Large intestine (tissue), 3 donors: ENCODE data around the gene PSMD12. TPM values are rescaled to one million over a fixed set of nuclear protein-coding genes. Genes with fewer than 3 reads are reported as not detected.
A peak's percentile ranks its signal among the peaks of the same experiment; 100 is the strongest.
"Not testable (repeated sequence)": the region's sequence is repeated elsewhere in the genome, so short reads cannot be mapped to it uniquely, and the experiment has no call there.

Source experiments
- DNase-seq, 2 donors: peaks; one replicate each; pipeline versions ENCODE4 v3.0.0 to v3.0.0-alpha.2; 2013
- H3K27ac ChIP-seq: one replicate; pipeline ENCODE4 v1.5.1; 2013; ENCODE audit warnings: low read length
- H3K27me3 ChIP-seq: 2 replicates; pipeline ENCODE4 v1.6.1; 2013; ENCODE audit warnings: low read length; ENCODE audit not compliant: control insufficient read depth, insufficient read depth
- H3K36me3 ChIP-seq: 2 replicates; pipeline ENCODE4 v1.6.1; 2013; ENCODE audit warnings: low read length; ENCODE audit not compliant: control insufficient read depth, insufficient read depth
- H3K4me1 ChIP-seq: one replicate; pipeline ENCODE4 v1.6.1; 2013; ENCODE audit warnings: low read length; ENCODE audit not compliant: control insufficient read depth, insufficient read depth
- H3K4me3 ChIP-seq: one replicate; pipeline ENCODE4 v1.5.1; 2013; ENCODE audit warnings: low read length
- H3K9me3 ChIP-seq: one replicate; pipeline ENCODE4 v1.6.1; 2013; ENCODE audit warnings: mild to moderate bottlenecking, low read depth, low read length, moderate library complexity; ENCODE audit not compliant: control insufficient read depth
- WGBS: methylation state at CpG from one replicate; pipeline ENCODE4 v1.1.5; 2013; ENCODE audit warnings: low lambda C conversion rate; ENCODE audit not compliant: insufficient coverage; 5-methylcytosine and 5-hydroxymethylcytosine counted together
- polyA plus RNA-seq: library from polyadenylated mRNA; unstranded; fragments of 120-200 nt; gene quantifications from one replicate; pipeline ENCODE4 v1.2.1, GENCODE V29; 2013

PSMD12 gene
- polyA plus RNA-seq, 1 donor = 34.1 TPM

GRCh38 chr17:67315865-67316264 is 50.5 kb downstream of the PSMD12 start:
- Histone ChIP-seq H3K36me3 (no peaks in the 10 kb centered on the region), H3K4me1 (no peaks in the 10 kb centered on the region), H3K4me3 (no peak overlapping the region), H3K27ac (no peak overlapping the region), H3K27me3 (no peaks in the 10 kb centered on the region), H3K9me3 (no peaks in the 10 kb centered on the region)
- DNase-seq = no peak

- Histone ChIP-seq H3K4me3 (no peak overlapping the region), H3K27me3 (no peaks in the 10 kb centered on the region), H3K27ac (no peak overlapping the region), H3K4me1 (no peaks in the 10 kb centered on the region), H3K9me3 (no peaks in the 10 kb centered on the region), H3K36me3 (no peaks in the 10 kb centered on the region)
- WGBS = 78% methylated on average over 1 of the region's 6 CpGs
- no peak for DNase-seq
Measured at GRCh38 chr17:67312265-67312664, 54.1 kb downstream of the PSMD12 start.

GRCh38 chr17:67311575-67311974 is 54.8 kb downstream of the PSMD12 start:
- no peak overlapping the region for H3K27ac ChIP-seq
- 50% methylated on average over 2 of the region's 4 CpGs for WGBS

GRCh38 chr17:67310406-67310805 is 56.0 kb downstream of the PSMD12 start:
- Histone ChIP-seq H3K36me3 (no peaks in the 10 kb centered on the region), H3K27me3 (no peaks in the 10 kb centered on the region), H3K4me3 (no peak overlapping the region), H3K9me3 (no peaks in the 10 kb centered on the region), H3K27ac (no peak overlapping the region), H3K4me1 (no peaks in the 10 kb centered on the region)
- DNase-seq = no peak
- WGBS = no CpG with 5 or more reads among the region's 10 CpGs

More at GRCh38 chr17:67311575-67311974, 54.8 kb downstream of the PSMD12 start:
- Histone ChIP-seq H3K36me3 (no peaks in the 10 kb centered on the region), H3K27me3 (no peaks in the 10 kb centered on the region), H3K4me1 (no peaks in the 10 kb centered on the region), H3K9me3 (no peaks in the 10 kb centered on the region), H3K4me3 (no peak overlapping the region)
- no peak for DNase-seq

GRCh38 chr17:67305446-67306235 is 60.7 kb downstream of the PSMD12 start:
- H3K4me1 ChIP-seq, H3K9me3 ChIP-seq, H3K36me3 ChIP-seq, H3K27me3 ChIP-seq, H3K4me3 ChIP-seq, H3K27ac ChIP-seq: not testable (repeated sequence)
- WGBS = 20% methylated on average over 2 of the region's 10 CpGs
- DNase-seq = peak in 1 of 2 donors; percentile 27

DNA sequence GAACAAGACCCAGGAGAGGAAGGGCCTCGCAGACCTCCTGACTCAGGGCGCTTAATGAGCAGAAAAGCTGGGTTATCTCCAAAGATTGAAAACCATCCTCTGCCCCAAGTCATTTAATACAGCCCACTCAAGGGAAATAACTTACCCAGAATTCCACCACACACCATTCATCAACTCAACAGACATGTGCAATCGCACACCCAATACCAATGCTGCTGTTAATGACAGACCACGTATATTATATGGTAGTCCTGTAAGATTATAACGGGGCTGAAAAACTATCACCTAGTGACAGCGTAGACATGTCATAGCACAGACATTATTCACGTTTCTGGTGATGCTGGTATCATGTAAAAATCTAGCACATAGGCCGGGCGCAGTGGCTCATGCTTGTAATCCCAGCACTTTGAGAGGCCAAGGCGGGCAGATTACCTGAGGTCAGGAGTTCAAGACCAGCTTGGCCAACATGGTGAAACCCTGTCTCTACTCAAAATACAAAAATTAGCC is 68.9 kb downstream of the PSMD12 start:
- no peaks in the 10 kb centered on the region for H3K4me1 ChIP-seq
- H3K9me3 ChIP-seq = no peaks in the 10 kb centered on the region
- WGBS = no CpG with 5 or more reads among the region's 10 CpGs

DNA sequence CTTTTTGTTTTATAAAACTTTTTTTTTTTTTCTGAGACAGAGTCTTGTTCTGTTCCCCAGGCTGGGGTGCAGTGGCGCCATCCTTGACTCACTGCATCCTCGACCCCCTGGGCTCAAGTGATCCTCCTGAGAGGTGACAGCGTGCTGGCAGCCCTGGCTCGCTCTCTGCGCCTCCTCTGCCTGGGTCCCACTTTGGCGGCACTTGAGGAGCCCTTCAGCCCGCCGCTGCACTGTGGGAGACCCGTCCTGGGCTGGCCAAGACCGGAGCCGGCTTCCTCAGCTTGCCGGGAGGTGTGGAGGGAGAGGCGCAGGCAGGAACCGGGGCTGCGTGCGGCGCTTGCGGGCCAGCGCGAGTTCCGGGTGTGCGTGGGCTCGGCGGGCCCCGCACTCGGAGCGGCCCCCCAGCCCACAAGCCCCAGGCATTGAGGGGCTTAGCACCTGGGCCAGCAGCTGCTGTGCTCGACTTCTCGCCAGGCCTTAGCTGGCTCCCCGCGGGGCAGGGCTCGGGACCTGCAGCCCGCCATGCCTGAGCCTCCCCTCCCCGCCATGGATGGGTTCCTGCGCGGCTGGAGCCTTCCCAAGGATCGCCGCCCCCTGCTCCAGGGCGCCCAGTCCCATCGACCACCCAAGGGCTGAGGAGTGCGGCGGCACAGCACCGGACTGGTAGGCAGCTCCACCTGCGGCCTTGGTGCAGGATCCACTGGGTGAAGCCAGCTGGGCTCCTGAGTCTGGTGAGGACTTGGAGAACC is 71.8 kb downstream of the PSMD12 start:
- WGBS = no CpG with 5 or more reads among the region's 44 CpGs
- H3K9me3 ChIP-seq = no peaks in the 10 kb centered on the region
- H3K27ac ChIP-seq = no peak overlapping the region
- H3K4me1 ChIP-seq = no peaks in the 10 kb centered on the region
- no peak for DNase-seq
- no peaks in the 10 kb centered on the region for H3K27me3 ChIP-seq
- H3K36me3 ChIP-seq = no peaks in the 10 kb centered on the region
- no peak overlapping the region for H3K4me3 ChIP-seq

More for the DNA sequence above, 68.9 kb downstream of the PSMD12 start:
- no peaks in the 10 kb centered on the region for H3K27me3 ChIP-seq
- DNase-seq = no peak
- no peak overlapping the region for H3K27ac ChIP-seq
- H3K4me3 ChIP-seq = no peak overlapping the region
- H3K36me3 ChIP-seq = no peaks in the 10 kb centered on the region

DNA sequence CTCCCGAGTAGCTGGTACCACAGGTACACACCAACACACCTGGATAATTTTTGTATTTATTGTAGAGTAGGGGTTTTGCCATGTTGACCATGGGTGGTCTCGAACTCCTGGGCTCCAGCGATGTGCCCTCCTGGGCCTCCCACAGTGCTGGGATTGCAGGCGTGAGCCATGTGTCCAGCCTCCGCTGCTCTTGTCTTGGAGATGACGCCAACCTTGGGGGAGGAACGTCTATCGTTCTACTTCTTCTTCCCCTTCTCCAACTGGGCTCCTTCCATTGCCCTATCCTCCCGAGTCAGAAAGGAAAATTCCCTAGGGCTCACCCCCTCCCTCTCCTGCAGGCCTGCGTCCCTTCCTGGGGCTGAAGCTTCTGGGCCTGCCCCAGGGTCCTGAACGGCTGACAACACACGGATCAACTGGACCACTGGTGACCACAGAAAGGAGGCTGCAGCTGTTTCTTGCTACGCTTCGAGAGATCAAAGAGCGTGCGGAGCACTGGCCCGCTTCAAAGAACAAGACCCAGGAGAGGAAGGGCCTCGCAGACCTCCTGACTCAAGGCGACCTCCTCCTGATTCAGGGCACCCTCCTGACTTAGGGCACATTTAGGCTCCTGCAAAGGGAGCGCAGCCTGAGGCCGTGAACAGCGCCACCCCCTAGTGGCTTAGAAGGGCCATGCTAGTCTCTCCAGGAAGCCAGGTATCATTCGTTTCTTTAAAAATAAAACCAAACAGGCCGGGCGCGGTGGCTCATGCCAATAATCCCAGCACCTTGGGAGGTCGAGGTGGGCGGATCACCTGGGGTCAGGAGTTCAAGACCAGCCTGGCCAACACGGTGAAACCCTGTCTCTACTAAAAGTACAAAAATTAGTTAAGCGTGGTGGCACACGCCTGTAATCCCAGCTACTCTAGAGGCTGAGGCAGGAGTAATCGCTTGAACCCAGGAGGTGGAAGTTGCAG is 72.8 kb downstream of the PSMD12 start:
- WGBS = no CpG with 5 or more reads among the region's 32 CpGs
- H3K36me3 ChIP-seq = no peaks in the 10 kb centered on the region
- no peak overlapping the region for H3K27ac ChIP-seq
- H3K27me3 ChIP-seq = no peaks in the 10 kb centered on the region
- H3K4me3 ChIP-seq = no peak overlapping the region
- no peaks in the 10 kb centered on the region for H3K4me1 ChIP-seq
- peak; percentile 33 to 43 for DNase-seq
- H3K9me3 ChIP-seq = no peaks in the 10 kb centered on the region

DNA sequence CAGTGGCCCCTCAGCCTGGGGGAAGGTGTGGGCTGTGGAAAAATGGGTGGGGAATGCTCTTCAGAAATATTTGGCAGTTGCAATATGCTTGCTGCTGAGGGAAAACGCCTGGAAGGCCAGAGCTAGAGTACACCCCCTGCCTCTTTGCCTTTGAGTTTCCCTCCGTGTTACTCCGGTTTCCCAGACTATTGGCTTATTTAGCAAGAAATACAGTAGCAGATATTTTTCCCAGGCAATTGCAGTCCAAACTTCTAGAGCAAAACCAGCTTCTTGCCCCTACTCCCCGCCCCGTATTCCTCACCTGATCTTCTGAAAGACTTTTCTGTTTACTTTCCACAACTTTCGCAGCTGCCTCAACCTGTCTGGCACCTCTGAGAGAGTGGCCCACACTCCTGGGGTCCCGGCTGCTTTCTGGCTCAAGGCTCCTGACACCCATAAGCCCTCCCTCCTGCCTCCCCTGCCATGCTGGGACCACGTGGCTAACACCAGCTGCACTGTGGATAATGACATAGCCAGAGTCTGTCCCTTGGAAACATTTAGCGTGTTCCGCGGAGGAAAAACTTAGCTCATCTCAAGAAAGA is 75.6 kb downstream of the PSMD12 start:
- 60% methylated on average over 3 of the region's 11 CpGs for WGBS
- no peak overlapping the region for H3K4me3 ChIP-seq
- no peak overlapping the region for H3K27ac ChIP-seq
- DNase-seq = no peak
- H3K36me3 ChIP-seq = no peaks in the 10 kb centered on the region
- no peaks in the 10 kb centered on the region for H3K9me3 ChIP-seq
- H3K4me1 ChIP-seq = no peaks in the 10 kb centered on the region
- no peaks in the 10 kb centered on the region for H3K27me3 ChIP-seq

DNA sequence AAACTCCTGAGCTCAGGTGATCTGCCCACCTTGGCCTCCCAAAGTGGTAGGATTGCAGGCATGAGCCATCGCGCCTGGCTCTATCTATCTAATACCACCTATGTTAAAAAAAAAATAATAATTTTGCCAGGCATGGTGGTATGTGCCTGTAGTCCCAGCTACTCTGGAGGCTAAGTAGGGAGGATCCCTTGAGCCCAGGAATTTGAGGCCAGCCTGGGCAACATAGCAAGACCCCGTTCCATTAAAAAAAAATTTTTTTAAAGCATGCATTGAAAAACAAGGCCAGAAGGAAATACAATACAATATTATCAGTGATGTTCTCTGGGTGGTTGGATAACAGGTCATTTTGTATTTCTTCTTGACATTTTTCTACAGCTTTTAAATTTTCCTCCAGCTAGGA is 76.1 kb downstream of the PSMD12 start:
- Histone ChIP-seq H3K4me1 (no peaks in the 10 kb centered on the region), H3K9me3 (no peaks in the 10 kb centered on the region), H3K36me3 (no peaks in the 10 kb centered on the region), H3K4me3 (no peak overlapping the region), H3K27ac (no peak overlapping the region), H3K27me3 (no peaks in the 10 kb centered on the region)
- DNase-seq = no peak
- no CpG with 5 or more reads among the region's 3 CpGs for WGBS
